Naive thymus-derived CD4-positive, alpha-beta T cell (primary cell): ENCODE data around the gene CLDN34. TPM values are rescaled to one million over a fixed set of nuclear protein-coding genes. Genes with fewer than 3 reads are reported as not detected.

ENCODE experiments used
- ATAC-seq: fragments of 150-1000 bp; cut with Tn5 transposase; 2 replicates; pipeline ENCODE4 v1.10.0; 2021; ENCODE audit warnings: mild to moderate bottlenecking, moderate library complexity
- CTCF ChIA-PET: fragments of 350-600 bp; sonication (Branson Sonifier 250); formaldehyde crosslinking; loops from one replicate; lab custom pipeline; 2021; ENCODE audit warnings: antibody characterized with exemption; lab: Charles Lee
- POLR2A ChIA-PET: fragments of 350-600 bp; sonication (Branson Sonifier 250); formaldehyde crosslinking; loops from one replicate; lab custom pipeline; 2021; ENCODE audit warnings: antibody characterized with exemption, inconsistent platforms; lab: Charles Lee
- DNase-seq, 9 donors: peaks; one replicate each; pipeline versions ENCODE4 v3.0.0 to v3.0.0-alpha.2; 2020 to 2022; ENCODE audit warnings: mixed read lengths in 1 of 9
- H3K27ac ChIP-seq: one replicate; pipeline ENCODE4 v1.7.0; 2013; ENCODE audit warnings: mild to moderate bottlenecking, low read depth, low read length, moderate library complexity
- H3K27me3 ChIP-seq, 2 donors: one replicate each; pipeline ENCODE4 v1.7.0; 2013; ENCODE audit warnings: low read length in 2 of 2, mild to moderate bottlenecking in 2 of 2, moderate library complexity in 2 of 2; ENCODE audit not compliant: control insufficient read depth in 2 of 2, insufficient read depth in 2 of 2
- H3K36me3 ChIP-seq, 3 experiments: 1 replicate in 2 of 3; 2 replicates in 1 of 3; pipeline ENCODE4 v1.7.0; 2013; ENCODE audit warnings: low read length in 3 of 3, mild to moderate bottlenecking in 3 of 3, moderate library complexity in 1 of 3; ENCODE audit not compliant: insufficient read depth in 3 of 3, control insufficient read depth in 2 of 3
- H3K4me1 ChIP-seq, 2 donors: one replicate each; pipeline ENCODE4 v1.7.0; 2013; ENCODE audit warnings: low read length in 2 of 2, mild to moderate bottlenecking in 2 of 2, moderate library complexity in 1 of 2; ENCODE audit not compliant: control insufficient read depth in 2 of 2, insufficient read depth in 2 of 2
- H3K4me3 ChIP-seq: 2 replicates; pipeline ENCODE4 v1.7.0; 2013; ENCODE audit warnings: mild to moderate bottlenecking, low read length
- H3K9me3 ChIP-seq, 3 experiments: 1 replicate in 2 of 3; 2 replicates in 1 of 3; pipeline ENCODE4 v1.7.0; 2013; ENCODE audit warnings: low read length in 3 of 3; ENCODE audit not compliant: control insufficient read depth in 2 of 3
- H3K27ac Mint-ChIP-seq, 9 donors: one replicate each; pipeline ENCODE4 v1.8.0; 2020 to 2022; ENCODE audit warnings: mixed read lengths in 9 of 9, mild to moderate bottlenecking in 8 of 9, moderate library complexity in 5 of 9, inconsistent platforms in 2 of 9
- H3K27me3 Mint-ChIP-seq, 5 donors: one replicate each; pipeline ENCODE4 v1.8.0; 2021 to 2022; ENCODE audit warnings: mixed read lengths in 5 of 5, mild to moderate bottlenecking in 1 of 5
- H3K36me3 Mint-ChIP-seq, 5 donors: one replicate each; pipeline ENCODE4 v1.8.0; 2020 to 2022; ENCODE audit warnings: mixed read lengths in 5 of 5, mild to moderate bottlenecking in 3 of 5, inconsistent platforms in 1 of 5
- H3K4me1 Mint-ChIP-seq, 7 donors: one replicate each; pipeline ENCODE4 v1.8.0; 2020 to 2022; ENCODE audit warnings: mixed read lengths in 7 of 7, mild to moderate bottlenecking in 3 of 7, inconsistent platforms in 1 of 7
- H3K4me3 Mint-ChIP-seq, 10 donors: one replicate each; pipeline ENCODE4 v1.8.0; 2020 to 2022; ENCODE audit warnings: mild to moderate bottlenecking in 10 of 10, mixed read lengths in 10 of 10, moderate library complexity in 6 of 10, inconsistent platforms in 2 of 10
- H3K9me3 Mint-ChIP-seq, 11 donors: one replicate each; pipeline ENCODE4 v1.8.0; 2020 to 2022; ENCODE audit warnings: mixed read lengths in 11 of 11, mild to moderate bottlenecking in 4 of 11, inconsistent platforms in 1 of 11, moderate library complexity in 1 of 11
- intact Hi-C, 2 donors: fragments of 100-400 bp; cut with micrococcal nuclease; formaldehyde crosslinking; loops; one replicate each; pipeline ENCODE4 v1.15.1; 2023
- polyA plus RNA-seq, 2 donors: library from polyadenylated mRNA; unstranded; fragments of 300-500 nt; fragmentation: Illumina TruSeq; gene quantifications; one replicate each; pipeline ENCODE4 v1.2.3, GENCODE V29; 2021
- total RNA-seq, 6 experiments: library from RNA in 5 of 6; stranded (reverse) in 5 of 6; gene quantifications; 1 replicate in 5 of 6; 2 replicates in 1 of 6; pipeline ENCODE4 v1.2.3 and lab custom pipeline; 2021 to 2026

CLDN34 gene
- total and polyA plus RNA-seq, 7 experiments from 2014 or later: not detected

DNA sequence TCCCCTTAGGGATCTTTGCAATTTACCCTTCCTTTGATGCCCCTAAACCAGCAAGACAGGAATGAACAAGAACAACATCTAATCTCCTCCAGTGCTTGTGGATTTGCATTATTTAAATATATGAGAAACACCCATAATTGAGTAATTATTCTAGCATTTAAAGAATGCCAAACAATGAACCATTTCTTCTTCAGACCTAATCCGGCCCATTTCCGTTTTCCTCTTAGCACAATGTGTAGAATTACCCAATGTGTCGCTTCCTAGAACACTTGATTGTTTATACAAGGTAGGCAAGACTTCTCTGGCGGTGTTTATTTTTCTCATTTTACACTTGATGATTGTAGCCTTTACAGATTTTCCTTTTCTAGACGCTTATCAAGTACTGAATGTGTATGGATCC lies 43.5 kb downstream of the CLDN34 start:
- DNase-seq: no peak
- no peak overlapping the region for H3K27ac ChIP-seq
- intact Hi-C loops: loop anchor here in 1 of 2 donors (1.0 to 10.0 kb wide), 4 partner anchors 14 to 1744 kb away; partner anchors contain the start of gene MSL3
- peak overlapping the region in 5 of 9 donors; percentile 7 to 85 (median 50) for H3K27ac Mint-ChIP-seq
- H3K4me1 ChIP-seq: peaks cover 4 to 13% of the 10 kb centered on the region in 2 donors
- ChIA-PET POLR2A (interaction anchor here (1.1 kb wide), 1 partner anchor 103 kb away, joined by 4 read pairs; no protein-coding TSS in a partner anchor), CTCF (no interaction called here)
- H3K27me3 Mint-ChIP-seq: peaks cover 0 to 4% (median 0%) of the 10 kb centered on the region in 5 donors
- H3K36me3 Mint-ChIP-seq: peaks cover 0 to 5% (median 0%) of the 10 kb centered on the region in 5 donors
- ATAC-seq: no peak
- H3K4me3 ChIP-seq: no peak overlapping the region
- H3K9me3 ChIP-seq: no peaks in the 10 kb centered on the region
- H3K36me3 ChIP-seq: no peaks in the 10 kb centered on the region
- H3K4me1 Mint-ChIP-seq: peaks cover 13 to 46% (median 26%) of the 10 kb centered on the region in 7 donors
- H3K9me3 Mint-ChIP-seq: peaks cover 0 to 6% (median 0%) of the 10 kb centered on the region in 11 donors
- H3K4me3 Mint-ChIP-seq: peak overlapping the region in 2 of 10 donors; percentile 35 to 75
- H3K27me3 ChIP-seq: no peaks in the 10 kb centered on the region

DNA sequence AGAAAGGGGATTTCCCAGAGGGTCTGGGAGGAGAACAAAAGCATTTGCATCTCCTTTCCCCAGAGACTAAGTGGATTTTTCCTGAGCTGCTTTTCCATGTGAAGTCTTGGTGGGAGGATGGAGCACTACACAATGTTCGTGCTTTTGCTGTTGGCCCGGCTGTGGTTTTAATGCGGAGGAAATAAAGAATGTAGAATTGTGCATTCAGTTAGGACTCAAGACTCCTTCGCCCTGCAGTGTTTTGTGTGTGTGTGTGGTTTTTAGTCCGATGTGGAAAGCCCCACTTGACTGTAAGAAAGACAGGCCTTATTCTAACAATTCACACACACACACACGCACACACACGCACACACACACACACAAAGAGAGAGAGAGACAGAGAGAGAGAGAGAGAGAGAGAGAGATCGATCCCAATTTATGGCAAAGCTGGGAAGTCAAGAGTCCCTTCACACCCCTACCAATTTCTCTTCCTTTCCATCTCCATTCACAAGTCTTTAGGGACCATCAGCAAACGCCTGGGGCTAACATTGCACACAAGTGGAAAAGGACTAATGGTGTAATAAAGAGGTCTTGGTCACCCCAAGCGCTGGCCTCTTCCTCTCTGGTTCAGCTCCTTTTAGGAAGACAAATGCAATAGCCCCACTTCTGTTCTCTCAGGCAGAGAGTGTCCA lies 44.2 kb downstream of the CLDN34 start:
- Mint-ChIP-seq H3K27me3 (peaks cover 0 to 4% (median 0%) of the 10 kb centered on the region in 5 donors), H3K27ac (peak overlapping the region in 7 of 9 donors; percentile 13 to 85 (median 65)), H3K9me3 (peaks cover 0 to 6% (median 0%) of the 10 kb centered on the region in 11 donors), H3K4me1 (peaks cover 13 to 46% (median 28%) of the 10 kb centered on the region in 7 donors), H3K4me3 (peak overlapping the region in 8 of 10 donors; percentile 24 to 75 (median 44)), H3K36me3 (peaks cover 0 to 5% (median 0%) of the 10 kb centered on the region in 5 donors)
- no peak for ATAC-seq
- Histone ChIP-seq H3K27ac (no peak overlapping the region), H3K36me3 (no peaks in the 10 kb centered on the region), H3K4me3 (no peak overlapping the region), H3K27me3 (no peaks in the 10 kb centered on the region), H3K9me3 (no peaks in the 10 kb centered on the region), H3K4me1 (peaks cover 4 to 13% of the 10 kb centered on the region in 2 donors)
- ChIA-PET POLR2A (interaction anchor here (1.1 to 1.5 kb wide), 4 partner anchors 73 to 102 kb away, joined by 4 to 8 read pairs (median 4); no protein-coding TSS in a partner anchor), CTCF (interaction anchor here (0.7 kb wide), 1 partner anchor 8 kb away, joined by 3 read pairs; no protein-coding TSS in a partner anchor)
- intact Hi-C loops: loop anchor here in 1 of 2 donors (1.0 to 10.0 kb wide), 4 partner anchors 15 to 1743 kb away; partner anchors contain the start of gene MSL3
- DNase-seq: peak in 2 of 9 donors; percentile 17 to 23

DNA sequence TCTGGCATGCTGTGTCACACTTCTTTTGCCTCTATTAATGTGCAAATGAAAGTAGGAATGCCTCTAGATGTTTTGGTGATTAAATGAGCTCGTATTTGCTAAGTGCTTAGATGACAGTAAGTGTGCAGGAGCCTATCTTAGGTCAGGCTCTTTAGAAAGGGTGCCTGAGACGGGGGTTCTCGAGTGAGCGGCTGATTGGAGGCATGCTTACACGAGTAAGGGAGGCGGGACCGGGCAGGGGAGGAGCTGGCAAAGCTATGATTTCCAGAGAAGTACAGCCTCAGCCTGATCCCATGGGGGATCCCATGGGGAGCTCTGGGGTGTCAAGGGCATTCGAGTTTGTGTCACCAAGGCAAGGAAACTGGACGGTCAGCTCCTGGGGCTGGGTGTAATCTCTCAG lies 44.8 kb downstream of the CLDN34 start:
- H3K27me3 Mint-ChIP-seq: peaks cover 0 to 4% (median 0%) of the 10 kb centered on the region in 5 donors
- H3K27me3 ChIP-seq: no peaks in the 10 kb centered on the region
- H3K36me3 Mint-ChIP-seq: peaks cover 0 to 7% (median 0%) of the 10 kb centered on the region in 5 donors
- peak overlapping the region in 5 of 9 donors; percentile 50 to 85 (median 65) for H3K27ac Mint-ChIP-seq
- ChIA-PET CTCF (interaction anchor here (0.7 to 1.0 kb wide), 2 partner anchors 8 to 66 kb away, joined by 3 to 4 read pairs; no protein-coding TSS in a partner anchor), POLR2A (interaction anchor here (0.8 to 1.5 kb wide), 5 partner anchors 72 to 99 kb away, joined by 3 to 8 read pairs (median 4); no protein-coding TSS in a partner anchor)
- DNase-seq: no peak
- ATAC-seq: no peak
- no peaks in the 10 kb centered on the region for H3K9me3 ChIP-seq
- intact Hi-C loops: loop anchor here in 1 of 2 donors (1.0 to 10.0 kb wide), 4 partner anchors 15 to 1743 kb away; partner anchors contain the start of gene MSL3
- H3K27ac ChIP-seq: no peak overlapping the region
- peaks cover 17 to 46% (median 34%) of the 10 kb centered on the region in 7 donors for H3K4me1 Mint-ChIP-seq
- H3K4me3 Mint-ChIP-seq: peak overlapping the region in 6 of 10 donors; percentile 35 to 75 (median 46)
- H3K9me3 Mint-ChIP-seq: peaks cover 0 to 6% (median 0%) of the 10 kb centered on the region in 11 donors
- peaks cover 4 to 13% of the 10 kb centered on the region in 2 donors for H3K4me1 ChIP-seq
- H3K36me3 ChIP-seq: no peaks in the 10 kb centered on the region
- no peak overlapping the region for H3K4me3 ChIP-seq

DNA sequence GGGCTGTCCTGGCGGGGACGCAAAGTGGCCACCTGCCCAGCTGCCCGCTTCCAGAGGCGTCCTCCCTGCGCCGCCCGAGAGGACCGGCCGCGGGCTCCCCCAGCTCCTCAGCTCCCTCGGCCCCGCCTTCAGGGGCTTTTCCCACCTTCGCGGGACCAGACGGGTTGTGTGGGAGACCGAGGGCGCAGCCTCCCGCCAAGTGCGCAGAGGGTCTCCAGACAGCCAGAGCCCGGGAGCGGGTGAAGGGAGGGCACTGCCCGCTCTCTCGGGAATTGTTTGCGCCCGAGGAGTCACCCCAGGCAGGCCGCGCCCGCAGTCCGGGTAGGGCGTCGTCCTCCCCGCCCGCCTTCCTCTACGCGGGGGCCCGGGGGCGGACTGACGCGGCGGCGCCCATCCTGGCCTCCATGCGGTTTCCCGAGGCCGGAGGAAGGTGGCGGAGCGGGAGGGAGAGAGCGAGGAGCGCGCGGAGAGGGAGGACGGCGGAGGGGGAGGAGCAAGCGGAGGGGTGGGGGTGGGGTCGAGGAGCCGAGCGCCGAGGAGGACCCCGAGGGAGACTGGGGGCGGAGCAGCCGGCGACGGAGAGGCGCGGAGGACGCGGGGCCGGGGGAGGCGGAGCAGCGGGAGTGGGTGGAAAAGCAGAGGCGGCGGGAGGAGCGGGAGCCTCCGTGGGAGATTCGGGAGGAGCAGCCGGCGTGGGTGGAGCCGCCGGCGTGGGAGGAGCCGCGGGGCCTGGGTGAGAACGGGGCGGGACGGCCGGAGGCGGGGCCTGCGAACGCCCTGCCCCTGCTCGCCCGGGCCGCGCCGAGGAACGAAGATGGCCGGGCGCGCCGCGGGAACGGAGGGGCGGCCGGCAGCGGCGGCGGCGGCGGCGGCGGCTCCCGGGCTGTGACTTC lies 47.5 kb downstream of the CLDN34 start:
- peak overlapping the region; percentile 64 for H3K27ac ChIP-seq
- H3K4me1 ChIP-seq: peaks cover 7 to 13% of the 10 kb centered on the region in 2 donors
- Mint-ChIP-seq H3K4me3 (peak overlapping the region; percentile 50 to 89 (median 64)), H3K27ac (peak overlapping the region in 4 of 9 donors; percentile 45 to 75 (median 58)), H3K36me3 (peaks cover 0 to 8% (median 0%) of the 10 kb centered on the region in 5 donors), H3K27me3 (peaks cover 0 to 4% (median 0%) of the 10 kb centered on the region in 5 donors), H3K9me3 (peaks cover 0 to 6% (median 0%) of the 10 kb centered on the region in 11 donors), H3K4me1 (peaks cover 17 to 51% (median 43%) of the 10 kb centered on the region in 7 donors)
- intact Hi-C loops: loop anchor here (1.0 to 10.0 kb wide), 8 partner anchors 56 to 1753 kb away; partner anchors contain the start of genes HCCS (in 1 of the 2) and MSL3 (in 1 of the 2)
- H3K4me3 ChIP-seq: peak overlapping the region; percentile 37
- peak; percentile 97 for ATAC-seq
- ChIA-PET CTCF (no interaction called here), POLR2A (interaction anchor here (0.9 to 1.0 kb wide), 3 partner anchors 84 to 97 kb away, joined by 3 to 6 read pairs (median 3); no protein-coding TSS in a partner anchor)
- H3K27me3 ChIP-seq: no peaks in the 10 kb centered on the region
- H3K36me3 ChIP-seq: no peaks in the 10 kb centered on the region
- H3K9me3 ChIP-seq: no peaks in the 10 kb centered on the region
- DNase-seq: peak; percentile 62 to 84 (median 78)

DNA sequence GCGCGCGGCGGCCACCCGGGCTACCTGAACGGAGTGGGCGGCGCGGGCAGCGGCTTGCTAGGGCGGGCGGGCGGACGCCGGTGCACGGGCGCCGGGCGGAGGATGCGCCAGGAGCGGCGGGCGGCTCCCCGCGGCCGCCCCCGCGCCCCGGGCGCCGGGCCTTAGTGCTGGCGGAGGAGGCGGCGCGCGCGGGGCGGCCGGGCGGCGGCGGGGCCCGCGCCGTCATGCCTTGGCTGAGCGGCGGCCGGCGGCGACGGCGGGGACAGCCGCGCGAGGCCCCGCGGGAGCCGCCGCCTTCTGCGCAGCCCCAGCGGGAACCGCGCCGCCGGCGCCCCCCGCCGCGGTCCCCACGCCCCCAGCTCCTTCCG lies 48.2 kb downstream of the CLDN34 start:
- Histone ChIP-seq H3K9me3 (no peaks in the 10 kb centered on the region), H3K4me3 (no peak overlapping the region), H3K27me3 (no peaks in the 10 kb centered on the region), H3K4me1 (peaks cover 7 to 13% of the 10 kb centered on the region in 2 donors), H3K27ac (no peak overlapping the region), H3K36me3 (no peaks in the 10 kb centered on the region)
- H3K4me1 Mint-ChIP-seq: peaks cover 17 to 51% (median 43%) of the 10 kb centered on the region in 7 donors
- ATAC-seq (peak; percentile 17), DNase-seq (no peak)
- CTCF ChIA-PET: no interaction called here
- intact Hi-C loops: loop anchor here (1.0 to 10.0 kb wide), 6 partner anchors 55 to 1752 kb away; partner anchors contain the start of gene MSL3 (in 1 of the 2)
- peaks cover 0 to 4% (median 0%) of the 10 kb centered on the region in 5 donors for H3K27me3 Mint-ChIP-seq
- H3K4me3 Mint-ChIP-seq: peak overlapping the region in 1 of 10 donors; percentile 78
- peaks cover 0 to 6% (median 0%) of the 10 kb centered on the region in 11 donors for H3K9me3 Mint-ChIP-seq
- POLR2A ChIA-PET: interaction anchor here (0.9 to 1.0 kb wide), 2 partner anchors 84 to 96 kb away, joined by 3 to 6 read pairs; no protein-coding TSS in a partner anchor
- H3K27ac Mint-ChIP-seq: no peak overlapping the region
- H3K36me3 Mint-ChIP-seq: peaks cover 0 to 8% (median 0%) of the 10 kb centered on the region in 5 donors
